HG03354 (cell line): Measurements from ENCODE around the gene PEMT.

Source experiments
- ATAC-seq: cut with Tn5 transposase; IDR thresholded peaks from one replicate; pipeline ENCODE4 v1.9.1; 2021; ENCODE audit warnings: mild to moderate bottlenecking; ENCODE audit not compliant: unreplicated experiment, poor library complexity, severe bottlenecking

The PEMT gene

DNA sequence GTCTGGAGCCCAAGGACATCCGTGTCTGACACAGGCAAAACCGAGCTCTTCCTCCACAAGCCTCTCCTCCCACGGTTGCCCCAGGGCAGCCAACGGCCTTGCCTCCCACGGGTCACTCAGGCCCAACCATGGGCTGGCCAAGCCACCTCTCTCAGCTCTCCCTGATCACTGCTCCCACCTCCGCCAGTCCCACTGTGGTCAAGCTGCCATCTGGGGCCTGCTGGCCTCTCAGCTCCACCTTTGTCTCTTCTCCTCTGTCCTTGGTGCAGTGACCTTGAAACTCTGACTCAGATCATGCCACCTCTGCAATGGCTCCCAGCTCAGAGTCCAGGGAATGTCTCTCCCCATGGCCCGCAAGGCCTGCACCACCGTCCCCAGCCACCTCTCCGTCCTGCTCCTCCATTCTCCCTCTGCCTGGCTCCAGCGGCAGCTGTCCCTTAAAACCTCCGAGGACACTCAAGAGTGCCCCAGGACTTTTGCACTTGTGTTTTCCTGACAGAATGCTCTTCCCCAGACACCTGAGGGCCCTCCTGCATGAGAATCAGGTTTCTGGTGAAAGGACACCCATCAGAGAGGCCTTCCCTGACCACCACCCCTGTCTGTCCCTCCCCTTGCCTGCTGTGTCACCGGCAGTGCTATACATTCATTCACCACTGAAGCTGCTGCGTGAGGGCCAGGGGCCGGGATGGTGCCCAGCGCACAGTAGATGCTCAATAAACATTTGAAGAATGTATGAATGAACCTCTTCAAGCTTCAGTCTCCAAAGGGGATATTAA is 19.3 kb downstream of the PEMT start:
- no peak for ATAC-seq

DNA sequence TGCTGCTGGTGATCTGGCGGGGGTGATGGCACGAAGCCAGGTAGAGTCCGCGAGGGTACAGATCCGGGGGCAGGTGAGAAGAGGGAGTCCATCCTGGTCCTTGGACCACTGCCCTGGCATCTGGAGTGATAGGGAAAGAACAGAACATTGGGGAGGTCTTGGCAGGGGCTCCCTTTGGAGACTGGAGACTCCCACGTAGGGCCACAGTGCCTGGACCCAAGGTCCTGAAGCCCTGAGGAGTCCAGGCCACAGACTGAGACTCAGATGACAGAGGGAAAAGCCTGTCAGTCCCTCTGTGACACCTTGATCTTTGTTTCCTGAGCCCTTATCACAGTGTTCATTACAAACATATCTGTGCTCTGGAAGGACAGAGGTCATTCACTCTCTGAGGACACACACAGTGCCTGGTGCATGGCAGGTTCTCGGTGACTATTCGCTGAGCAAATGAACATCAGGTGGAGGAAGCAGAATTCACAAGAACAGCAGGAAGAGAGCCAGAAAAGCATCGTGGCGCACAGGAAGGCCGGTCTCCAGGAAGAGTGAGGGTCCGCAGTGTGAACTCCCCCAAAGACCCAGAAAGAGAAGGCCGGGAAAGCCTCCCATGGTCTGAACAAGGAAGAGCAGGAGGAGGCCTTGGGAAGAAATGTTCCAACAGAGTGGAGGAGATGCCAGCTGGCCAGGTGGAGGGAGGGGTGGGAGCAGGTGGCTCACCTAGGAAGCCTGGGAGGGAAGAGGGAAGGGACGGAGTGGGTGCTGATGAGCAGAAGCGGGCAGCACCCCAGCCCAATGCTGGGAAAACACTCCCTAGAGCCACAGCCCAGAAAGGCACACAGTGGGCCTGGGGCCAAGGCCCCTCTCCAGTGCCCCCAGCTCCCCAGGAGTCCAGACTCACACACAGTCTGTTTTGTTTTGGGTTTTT is 20.5 kb downstream of the PEMT start:
- no peak for ATAC-seq

DNA sequence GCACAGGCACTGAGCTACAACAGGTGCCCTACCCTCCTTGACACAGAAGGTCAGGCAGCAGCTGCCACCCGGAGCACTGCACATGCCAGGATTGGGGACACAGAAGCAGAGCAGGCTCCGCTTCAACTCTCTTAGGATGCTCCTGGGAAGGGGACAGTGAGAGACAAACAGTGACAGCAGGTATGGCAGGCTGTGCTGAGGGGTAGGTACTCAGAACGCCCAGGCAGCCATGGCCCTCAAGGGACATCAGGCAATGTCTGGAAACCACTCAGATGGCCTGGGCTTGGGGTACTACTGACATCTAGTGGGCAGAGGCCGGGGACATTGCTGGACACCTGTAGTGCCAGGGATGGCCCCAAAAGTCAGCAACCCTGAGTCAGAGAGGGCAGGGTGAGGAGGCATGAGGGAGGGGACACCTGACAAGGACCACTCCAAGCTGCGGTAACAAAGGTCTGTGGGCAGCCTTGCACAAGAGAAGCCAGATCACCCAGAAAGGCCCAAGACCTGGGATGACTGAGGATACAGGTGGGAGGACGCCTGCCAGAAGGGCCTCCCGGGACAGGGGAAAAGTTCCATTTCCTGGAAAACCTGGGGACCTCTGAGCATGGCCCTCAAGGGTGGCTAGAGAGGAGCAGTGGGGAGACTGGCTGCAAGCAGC is 21.2 kb downstream of the PEMT start:
- no peak for ATAC-seq

DNA sequence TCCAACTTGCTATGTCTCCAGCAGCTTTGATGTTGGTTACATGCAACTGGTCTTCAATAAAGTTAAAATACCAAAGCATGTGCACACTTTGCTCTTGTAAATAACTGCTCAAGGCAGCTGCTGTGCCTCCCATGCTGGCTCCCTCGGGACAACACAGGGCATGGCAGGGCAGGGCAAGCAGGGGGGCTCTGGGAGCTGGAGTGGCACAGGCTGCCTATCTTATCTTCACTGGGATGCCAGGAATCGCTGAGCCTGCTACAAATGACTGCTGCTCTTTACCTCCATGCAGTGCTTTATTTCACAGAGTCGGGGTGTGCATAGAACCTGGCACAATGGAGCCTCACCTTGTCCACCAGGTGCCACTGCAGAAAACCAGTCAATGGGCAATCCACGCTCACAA is 21.8 kb downstream of the PEMT start:
- ATAC-seq: no peak

DNA sequence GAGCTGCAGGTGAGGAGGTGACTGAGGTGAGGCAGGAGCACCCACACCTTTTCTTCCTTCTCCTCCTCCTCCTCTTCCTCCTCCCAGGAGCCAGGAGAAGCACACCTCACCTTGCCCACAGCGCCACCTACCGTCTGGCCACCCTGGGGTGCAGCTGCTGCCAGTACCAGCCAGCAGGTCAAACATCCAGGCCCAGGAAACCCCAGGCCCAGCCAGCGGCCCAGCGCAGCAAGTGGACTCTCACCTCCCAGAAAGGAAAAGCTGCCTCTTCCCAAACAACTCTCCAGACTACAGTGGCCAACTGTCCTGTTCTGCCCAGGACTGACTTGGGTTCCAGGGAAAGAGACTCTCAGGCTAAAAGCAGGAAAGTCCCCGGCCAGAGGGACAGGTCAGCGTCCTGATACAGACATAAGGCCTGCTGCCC is 22.7 kb downstream of the PEMT start:
- ATAC-seq: no peak

DNA sequence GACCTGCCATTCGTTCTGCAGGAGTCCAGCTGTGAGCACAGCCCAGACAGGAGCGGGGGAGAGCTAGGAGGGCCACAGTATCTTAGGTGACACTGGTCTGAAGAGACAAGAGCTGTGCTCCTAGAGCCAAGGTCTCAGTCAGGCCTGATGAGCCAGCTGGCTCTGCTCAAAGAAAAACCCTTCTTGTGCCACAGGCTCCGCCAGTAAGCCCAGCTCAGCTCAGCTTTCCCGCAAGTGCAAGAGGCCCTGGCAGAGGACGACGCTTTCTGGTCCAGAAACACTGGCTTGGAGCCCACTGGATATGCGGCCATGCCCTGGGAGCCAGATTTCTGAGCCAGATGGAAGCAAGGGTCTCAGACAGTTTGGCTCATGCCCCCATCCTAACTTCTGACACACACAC is 23.9 kb downstream of the PEMT start:
- no peak for ATAC-seq

DNA sequence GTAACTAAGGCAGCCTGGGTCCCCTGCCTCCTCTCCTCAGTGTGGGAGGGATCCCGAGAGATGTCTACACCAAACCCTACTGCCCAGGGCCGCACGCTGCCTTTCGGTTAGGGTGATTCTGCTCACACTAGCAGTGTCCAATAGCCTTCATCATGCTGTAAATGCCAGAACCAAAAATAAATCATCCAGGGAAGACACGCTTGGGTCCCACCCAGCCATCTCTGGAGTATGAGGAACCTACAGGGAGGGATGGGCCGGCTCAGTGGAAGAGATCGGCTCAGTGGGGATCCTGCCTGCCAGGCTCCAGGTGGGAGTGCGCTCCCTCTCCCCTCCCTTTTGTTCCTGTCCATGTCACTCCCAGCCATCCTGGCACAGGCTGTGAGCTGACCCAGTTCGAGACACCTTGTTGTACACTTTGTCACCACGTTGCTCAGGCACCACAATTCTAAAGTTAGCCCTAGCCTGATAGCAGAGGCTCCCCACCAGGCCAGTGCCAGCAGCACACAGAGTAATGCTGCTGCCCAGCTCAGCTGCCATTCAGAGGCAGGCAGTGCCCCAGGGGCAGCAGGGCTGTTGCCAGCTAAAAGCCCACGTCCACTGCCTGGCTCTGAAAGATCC is 24.5 kb downstream of the PEMT start:
- ATAC-seq: no peak

DNA sequence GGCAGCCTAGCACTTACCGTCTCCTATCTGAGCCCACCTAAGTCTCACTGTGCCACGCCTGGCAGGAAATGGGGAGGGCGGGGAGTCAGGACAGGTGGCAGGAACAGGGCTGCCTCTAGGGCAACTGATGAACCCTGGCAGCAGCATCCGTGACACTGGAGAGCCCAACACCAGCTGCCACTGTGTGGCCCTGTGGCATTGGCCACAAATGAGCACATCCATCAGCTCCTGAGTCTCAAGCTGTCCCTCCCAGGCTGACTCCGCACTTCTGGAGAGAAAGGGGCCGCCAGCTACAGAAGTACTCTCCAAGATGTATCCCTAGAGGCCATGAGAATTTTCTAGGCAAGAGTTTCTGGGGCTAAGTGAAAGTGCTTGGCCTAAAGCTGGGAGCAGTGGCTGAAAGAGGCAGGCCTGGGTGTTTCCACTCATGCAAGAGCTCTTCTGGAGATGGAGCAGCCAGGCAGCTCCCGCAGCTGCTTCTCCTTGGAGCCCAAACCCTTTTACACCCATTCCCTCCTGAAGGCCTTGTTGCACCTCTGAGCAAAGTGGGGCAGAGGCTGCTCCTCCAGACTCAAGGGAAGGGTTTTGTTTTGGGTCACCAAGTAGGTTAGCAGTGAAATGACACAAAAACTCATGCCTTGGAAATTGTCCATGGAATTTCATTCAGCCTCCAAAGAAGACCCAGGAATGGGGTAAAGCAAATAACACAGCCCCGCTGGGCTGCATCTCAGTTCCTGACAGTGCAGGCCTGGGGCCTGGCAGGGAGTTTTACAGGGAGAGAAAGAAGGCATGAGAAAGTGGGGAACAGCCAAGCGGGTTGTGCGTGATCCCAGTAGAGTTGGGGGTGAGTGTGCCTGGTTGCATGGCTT is 25.8 kb downstream of the PEMT start:
- ATAC-seq: no peak

DNA sequence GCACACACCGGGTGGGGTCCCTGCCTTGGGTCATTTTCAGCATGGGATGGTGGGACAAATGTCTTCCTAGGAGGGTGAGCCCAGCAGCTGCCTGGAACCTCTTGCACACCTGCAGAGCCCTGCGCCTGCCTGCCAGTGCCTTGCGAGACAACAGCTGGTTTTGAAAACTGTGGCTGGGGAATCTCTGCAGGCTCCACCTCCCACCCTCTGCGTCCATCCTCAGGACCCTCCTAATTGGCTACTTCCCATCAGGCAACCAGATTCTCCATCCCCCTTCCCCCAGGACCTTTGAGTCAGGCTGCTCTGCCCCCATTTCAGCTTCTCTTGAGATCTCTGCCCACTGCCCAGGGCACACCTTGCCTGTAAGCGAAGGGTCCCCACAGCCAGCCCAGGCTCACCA is 26.6 kb downstream of the PEMT start:
- no peak for ATAC-seq

DNA sequence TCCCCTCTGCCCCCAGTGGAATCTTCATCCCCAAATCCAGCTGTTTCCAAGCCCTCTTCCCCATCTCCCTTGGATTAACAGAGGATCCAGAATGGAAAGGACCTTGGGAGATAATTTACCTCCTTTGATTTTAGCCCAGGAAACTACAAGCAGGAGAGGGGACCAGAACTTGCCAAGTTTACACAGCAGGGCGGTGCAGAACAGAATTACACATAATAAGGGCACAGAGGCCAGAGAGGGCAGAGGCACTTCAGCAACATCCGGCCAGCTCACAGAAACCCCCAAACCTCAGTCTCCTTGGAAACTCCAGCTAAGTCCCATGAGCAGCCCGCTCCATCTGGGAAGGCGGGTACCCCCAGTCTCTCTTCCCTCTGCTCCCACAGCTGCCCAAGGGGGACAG is 27.2 kb downstream of the PEMT start:
- ATAC-seq: no peak

DNA sequence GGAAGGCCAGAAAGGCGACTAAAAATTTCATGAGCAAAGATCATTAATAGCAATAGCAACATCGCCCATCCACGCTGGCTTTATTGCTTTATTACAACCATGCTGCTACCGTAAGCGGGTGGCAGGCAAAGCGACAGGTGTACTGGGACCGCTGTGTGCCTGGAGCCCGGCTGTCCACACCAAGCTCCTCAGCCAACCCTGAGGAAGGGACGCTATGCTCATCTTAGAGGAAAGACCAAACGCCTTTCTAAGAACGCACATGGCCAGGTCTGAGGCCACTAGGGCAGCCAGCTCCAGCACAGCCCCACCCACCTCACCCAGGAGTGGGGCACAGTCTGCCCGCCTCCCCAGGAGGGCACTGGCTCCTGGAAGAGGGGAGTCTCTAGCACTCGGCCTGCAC is 28.0 kb downstream of the PEMT start:
- no peak for ATAC-seq

DNA sequence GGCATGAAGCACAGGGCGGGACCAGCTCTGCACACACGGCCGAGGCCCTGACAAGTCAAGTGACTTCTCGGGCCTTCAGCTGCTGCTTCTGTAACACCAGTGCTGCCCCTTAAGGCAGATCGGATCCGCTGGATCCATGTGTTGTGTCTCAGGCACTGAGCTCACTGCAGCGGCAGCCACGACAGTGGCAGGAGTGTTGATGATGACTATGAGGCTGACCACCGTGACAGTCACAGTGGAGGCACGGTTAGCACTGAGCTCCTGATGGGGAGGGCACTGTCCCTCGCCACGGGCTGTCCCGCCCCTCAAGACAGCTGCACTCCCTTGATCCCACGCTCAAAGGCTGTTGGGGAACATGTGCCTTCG is 29.4 kb downstream of the PEMT start:
- ATAC-seq: no peak

DNA sequence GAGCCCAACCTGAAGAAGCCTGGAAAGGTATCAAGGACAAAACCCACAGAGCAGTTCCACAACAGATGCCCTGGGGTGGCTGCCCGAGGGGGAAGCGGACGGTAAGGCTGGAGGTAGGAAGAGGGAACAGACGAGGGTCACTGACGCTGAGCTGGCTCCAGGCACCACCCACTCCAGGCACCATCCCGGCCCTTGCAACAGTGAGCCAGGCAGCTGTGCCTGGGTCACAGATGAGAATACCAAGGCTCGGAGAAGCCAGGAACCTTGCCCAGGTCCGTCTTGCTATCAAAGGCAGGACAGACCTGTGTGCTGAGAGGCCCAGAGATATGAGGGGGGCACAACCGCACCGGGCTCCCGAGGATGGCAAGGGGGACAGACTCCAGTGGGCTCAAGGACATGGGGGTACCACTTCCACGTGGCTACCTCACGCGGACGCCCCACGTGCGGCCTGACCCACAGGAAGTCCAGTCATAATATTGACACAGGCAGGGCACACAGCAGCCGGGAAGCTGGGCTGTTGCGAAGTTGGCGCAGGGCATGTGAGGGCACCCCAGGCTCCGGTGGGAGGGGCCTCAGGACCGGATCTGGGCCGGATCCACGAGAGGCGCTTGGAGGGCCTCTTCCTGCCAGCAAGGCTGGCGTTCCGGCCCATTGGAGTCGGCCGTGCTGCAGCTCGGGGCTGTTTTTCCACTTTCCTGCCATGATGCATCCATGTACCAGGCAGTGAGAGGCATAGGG is 29.9 kb downstream of the PEMT start:
- ATAC-seq: no peak

DNA sequence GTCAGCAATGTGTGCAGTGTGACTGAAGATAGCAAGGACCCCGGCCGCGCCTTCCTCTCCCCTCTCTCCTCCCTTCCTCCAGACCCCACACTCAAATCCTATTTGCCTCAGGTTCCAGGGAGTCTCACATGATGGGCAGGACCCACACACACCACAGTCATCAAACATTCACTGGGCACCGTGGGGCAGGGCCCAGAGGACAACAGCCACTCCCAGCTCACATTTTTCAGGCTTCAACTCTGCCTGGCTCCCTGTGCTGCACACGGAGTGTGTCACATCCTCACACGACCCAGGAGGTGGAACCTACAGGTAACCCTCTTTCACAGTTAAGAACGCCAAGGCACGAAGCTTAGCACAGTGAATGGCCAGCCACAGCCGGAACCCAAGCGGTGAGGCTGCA is 30.5 kb downstream of the PEMT start:
- no peak for ATAC-seq

DNA sequence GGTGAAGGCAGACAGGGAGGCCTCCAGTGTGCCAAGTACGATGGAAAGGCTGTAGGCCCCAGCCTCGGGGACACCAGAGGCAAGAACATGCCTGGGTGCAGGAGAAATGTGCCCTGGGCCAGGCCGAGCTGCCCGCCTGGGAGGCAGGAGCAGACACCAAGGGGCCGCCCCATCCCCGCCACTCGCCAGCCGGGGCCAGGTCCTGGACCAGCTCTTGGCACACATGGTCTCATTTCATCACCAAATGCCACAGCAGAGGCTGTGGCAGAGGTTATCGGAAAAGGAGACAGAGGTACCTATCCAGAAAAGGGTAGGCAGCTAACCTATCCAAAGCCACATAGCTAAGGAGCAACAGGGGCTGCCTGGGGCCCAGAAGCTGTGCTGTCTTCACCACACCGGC is 31.3 kb downstream of the PEMT start:
- ATAC-seq: no peak

DNA sequence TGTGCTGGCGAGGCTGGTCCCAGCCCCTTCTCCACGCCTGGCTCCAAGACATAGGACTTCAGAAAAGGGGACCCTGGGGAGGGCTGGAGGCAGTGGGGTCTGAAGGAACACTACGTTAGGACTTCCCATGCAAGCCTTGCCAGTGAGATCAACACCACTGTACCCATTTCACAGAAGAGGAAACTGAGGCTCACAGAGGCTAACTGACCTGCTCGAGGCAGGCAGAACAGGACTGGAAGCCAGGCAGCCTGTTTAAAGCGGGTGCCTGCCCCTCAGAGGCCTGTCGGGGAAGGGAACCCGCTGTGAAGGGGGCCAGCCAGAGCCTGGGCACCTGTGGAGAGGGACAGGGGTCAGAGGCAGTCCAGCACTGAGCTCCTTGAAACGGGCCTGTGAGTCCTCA is 32.3 kb downstream of the PEMT start:
- no peak for ATAC-seq

DNA sequence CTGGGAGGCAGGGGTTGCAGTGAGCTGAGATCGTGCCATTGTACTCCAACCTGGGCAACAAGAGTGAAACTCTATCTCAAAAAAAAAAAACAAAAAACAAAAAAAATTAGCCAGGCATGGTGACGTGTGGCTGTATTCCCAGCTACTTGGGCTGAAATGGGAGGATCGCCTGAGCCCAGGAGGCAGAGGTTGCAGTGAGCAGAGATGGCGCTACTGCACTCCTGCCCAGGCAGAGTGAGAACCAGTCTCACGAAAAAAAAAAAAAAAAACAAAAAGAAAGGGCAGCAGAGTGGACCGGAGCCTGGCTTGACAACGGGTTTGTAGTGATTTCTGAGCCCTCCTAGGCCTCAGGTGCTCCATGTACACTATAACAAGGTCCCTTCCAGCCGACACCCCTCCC is 33.1 kb downstream of the PEMT start:
- ATAC-seq: no peak

DNA sequence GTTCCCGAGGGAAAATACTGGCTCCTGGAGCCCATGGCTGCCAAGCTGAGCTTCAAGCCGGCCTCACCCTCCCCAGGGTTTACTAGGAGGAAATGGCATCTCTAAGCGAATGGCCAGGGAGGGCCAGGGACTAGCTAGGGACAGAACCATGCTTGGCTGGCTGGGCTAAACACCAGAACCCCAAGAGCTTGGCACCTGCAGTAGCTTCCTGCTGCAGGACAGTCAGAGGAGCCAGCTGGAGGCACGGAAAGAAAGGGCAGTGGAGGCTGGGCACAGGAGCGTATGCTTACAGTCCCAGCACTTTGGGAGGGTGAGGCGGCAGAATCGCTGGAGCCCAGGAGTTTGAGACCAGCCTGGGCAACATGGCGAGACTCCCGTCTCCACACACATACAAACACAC is 33.7 kb downstream of the PEMT start:
- no peak for ATAC-seq

DNA sequence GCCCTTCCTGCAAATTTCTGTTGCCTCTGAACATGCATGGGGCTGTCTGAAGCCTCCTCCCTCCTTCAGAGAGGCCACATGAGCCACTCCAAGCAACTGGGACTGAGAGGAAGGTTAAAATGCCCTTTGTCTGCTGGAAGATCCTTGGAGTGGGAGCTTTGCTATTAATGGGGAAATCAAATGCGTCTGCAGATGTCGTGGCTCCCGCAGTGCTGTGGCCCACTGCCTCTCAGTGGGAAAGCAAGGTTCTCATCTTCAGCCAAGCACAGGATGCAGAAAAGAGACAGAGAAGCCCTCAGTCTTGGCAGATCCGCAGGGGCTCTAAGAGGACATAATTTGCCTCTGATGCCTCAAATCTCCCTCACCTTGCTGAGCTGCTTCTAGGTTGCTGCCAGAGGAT is 34.8 kb downstream of the PEMT start:
- no peak for ATAC-seq
